ENCODE data around the gene PCDH7.

PCDH7 gene

GRCh38 chr4:30726090-30726675 is 6.0 kb downstream of the PCDH7 start:
- no peak for DNase-seq

DNA sequence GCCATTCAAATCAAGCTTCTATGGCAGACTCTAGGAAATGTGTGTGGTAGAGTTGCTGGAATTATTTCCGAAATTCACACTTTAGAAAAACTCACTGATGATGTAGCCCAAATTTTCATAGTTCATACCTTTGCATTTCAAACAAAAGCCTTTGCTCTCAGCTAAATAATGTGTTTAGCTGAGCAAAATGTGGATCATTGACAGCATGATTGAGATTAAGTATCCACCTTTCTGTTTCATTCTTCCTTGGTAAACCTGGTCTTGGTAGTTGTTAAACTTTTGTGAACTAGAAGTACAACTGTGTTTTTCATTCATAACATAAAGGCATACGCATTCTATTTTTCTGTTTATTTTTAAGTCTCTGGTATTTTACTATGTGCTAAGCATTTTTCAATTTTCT is 7.2 kb downstream of the PCDH7 start:
- no peak for DNase-seq

GRCh38 chr4:30728311-30728710 is 8.1 kb downstream of the PCDH7 start:
- no peak for DNase-seq

GRCh38 chr4:30743897-30744296 is 23.7 kb downstream of the PCDH7 start:
- no peak for DNase-seq

DNA sequence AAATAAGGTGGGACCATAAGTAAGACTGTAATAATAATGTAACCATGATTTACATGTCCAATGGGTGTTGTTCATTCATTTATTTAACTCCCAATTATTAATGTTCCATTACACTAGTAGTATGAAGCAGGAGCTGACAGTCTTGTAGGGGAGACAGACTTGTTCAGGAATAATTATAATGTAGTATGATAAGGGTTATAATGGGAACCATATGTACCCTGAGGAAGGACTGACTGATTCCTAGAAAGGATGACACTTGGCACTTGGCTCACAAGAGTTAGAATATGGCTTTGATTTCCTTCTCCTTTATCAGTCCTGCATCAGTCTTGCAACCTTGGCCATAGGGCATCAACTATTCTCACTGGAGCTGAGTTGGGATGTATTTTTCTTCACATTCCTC is 24.2 kb downstream of the PCDH7 start:
- DNase-seq, result no peak

DNA sequence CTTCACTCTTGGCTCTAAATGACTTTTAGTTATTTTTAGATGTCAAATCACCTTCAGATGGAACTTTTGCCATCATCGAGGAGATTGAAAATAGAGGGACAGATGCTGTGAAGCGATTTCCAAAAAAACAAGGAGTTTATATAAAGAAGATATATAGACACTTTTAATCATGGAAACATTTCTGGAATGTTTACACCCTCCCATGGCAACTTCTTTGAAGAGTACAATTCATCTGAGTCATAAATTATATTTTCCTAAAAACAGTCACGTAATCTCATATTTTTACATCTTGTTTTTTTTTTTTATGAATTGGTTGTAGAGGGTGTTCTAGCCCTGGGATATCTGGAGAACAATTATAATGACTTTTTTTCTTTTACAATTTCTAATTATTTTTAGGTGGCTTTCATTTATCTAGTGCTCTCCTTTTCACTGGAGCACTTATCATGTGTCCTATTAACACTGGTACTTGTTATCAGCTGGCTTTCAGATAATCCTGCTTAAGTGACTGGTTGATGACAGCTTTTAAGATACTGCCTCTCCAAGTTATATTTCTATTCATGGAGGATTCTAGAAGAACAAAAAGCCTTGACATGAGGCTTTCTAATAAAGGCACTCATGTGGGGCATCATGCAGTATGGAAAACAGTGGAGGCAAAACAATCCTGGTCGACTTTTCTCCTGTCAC is 24.9 kb downstream of the PCDH7 start:
- no peak for DNase-seq

DNA sequence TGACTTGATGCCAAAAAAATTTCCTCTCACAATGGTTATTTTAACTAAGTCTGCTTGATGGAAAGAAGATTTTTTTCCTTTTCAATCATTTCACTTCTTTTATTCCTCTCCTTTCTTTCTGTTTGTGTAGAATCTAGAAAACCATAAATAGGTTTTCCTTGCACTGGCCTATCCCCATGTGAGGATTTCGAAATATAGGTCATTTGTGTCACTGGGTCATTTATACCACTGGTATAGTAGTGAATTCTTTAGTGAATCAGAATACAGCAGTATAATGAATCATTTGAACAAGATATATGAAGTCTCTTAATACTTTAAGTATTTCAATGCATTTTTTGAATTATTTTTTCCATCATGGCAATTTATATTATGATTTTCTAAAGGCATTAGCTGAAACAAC is 26.6 kb downstream of the PCDH7 start:
- no peak for DNase-seq

DNA sequence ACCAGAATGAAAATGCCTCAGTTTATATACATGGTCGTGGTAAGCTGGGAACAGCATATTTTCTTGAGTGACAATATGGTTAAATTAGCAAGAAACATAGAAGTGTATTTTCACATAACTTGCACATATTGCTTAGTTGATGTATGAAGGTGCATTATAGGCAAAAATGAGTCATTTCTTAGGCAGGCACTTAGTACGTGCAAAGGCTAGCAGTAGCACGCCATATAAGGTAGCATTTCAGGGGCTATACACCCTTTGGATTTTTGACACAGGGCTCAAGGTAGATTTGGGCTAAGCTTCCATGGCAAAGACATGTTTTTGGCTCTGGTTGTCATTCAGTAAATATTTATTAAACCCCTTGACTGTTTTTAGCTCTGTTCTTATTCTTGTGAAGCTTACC is 33.1 kb downstream of the PCDH7 start:
- DNase-seq, result no peak

DNA sequence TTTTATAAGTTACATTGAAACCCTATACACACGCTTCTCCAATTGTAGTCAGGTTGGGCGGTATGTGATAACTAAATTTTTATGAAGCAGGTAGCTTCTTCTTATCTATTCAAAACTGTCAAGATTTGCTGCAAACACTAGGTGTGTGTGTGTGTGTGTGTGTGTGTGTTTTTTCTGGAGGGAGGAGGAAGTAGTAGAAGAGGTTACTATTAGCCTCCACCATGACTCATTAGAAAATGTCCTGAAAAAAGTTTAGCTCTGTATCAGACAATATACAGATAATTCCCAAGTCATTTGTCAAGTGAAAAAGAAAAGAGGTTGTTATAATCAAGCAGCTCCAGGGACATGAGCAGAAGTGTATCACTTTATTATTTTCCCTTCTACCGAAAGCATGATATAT is 33.9 kb downstream of the PCDH7 start:
- DNase-seq, result no peak

DNA sequence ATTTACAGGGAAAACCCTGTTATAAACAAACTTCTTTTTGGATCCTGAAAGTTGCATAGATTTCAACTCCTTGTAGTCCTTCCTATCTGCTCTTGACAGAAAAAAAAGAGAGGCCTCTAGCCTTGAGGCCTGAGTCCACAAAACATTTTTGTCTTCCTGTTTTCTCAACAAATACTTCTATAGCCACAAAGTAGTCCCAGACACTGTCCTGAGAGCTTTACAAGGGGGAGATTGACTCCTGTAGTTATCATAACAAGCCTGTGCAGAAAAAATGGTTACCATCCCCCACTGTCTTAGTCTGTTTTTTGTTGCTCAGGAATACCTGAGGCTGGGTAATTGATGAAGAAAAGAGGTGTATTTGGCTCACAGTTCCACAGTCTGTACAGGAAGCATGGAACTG is 35.2 kb downstream of the PCDH7 start:
- DNase-seq, result no peak

DNA sequence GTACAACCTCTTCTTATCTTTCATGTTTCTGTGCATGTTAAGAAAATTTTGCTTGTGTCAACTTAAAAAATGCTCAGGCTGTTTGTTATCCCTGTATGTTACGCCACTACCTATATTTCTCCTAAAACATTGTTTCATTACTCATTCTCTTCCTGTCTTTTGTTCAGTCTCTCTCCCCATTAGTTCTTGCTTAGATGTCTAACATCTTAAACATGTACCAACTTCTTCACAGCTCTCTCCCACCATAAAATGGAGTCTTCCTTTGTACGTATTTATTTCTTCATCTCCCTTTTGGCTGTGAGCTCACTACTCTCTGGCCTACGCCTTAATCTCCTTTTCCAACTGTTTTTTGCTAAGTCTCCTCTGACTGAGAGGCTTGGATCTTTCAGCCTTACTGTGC is 36.4 kb downstream of the PCDH7 start:
- DNase-seq, result no peak

DNA sequence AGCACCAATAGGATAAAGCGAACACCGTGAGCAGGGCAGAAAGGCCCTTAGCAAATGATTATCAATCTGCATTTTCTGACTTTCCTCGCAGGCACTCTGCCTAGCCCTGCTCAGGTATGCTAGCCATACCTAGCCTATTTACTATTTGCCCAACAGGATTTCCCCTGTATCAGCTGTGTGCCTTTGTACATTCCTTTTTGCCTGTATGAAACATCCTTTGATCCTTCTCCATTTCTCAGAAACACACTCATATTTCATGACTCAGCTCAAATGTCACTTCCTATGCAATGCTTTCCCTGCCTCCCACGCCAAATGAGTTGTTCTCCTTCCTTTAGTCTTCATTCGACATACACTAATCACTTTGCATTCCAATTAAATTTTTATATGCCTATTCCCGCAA is 37.2 kb downstream of the PCDH7 start:
- no peak for DNase-seq

DNA sequence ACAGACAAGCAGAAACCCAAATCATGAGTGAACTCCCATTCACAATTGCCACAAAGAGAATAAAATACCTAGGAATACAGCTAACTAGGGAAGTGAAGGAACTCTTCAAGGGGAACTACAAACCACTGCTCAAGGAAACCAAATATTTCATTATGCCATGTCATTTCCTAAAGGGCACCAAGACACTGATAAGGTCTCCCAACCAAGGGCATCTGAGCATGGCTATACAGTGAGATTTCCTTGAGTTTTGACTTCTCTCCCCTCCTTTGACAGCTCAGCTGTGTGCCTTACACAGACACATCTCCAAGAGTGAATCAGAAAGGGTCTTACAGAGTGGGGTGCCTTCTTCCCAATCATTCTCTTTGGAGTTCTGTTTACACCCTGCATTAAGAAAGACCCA is 40.4 kb downstream of the PCDH7 start:
- no peak for DNase-seq

DNA sequence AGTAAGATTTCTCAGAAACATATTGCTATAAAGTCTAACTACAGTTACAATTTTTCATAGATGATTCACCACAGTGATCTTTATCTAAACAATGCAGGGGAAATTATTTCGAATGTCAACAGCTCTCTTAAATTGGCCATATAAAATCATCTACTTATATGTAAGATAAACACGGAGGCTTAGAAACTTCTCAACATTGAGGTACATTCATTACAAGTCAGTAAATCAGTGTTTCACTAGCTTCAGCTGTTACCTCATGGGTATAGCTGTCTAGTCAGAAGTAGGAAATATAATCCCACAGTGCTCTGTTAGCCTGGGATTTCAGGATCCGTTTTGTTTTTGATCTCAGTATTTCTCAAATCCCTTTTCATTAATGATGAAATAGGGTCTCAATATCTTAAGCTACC is 43.2 kb downstream of the PCDH7 start:
- no peak for DNase-seq

DNA sequence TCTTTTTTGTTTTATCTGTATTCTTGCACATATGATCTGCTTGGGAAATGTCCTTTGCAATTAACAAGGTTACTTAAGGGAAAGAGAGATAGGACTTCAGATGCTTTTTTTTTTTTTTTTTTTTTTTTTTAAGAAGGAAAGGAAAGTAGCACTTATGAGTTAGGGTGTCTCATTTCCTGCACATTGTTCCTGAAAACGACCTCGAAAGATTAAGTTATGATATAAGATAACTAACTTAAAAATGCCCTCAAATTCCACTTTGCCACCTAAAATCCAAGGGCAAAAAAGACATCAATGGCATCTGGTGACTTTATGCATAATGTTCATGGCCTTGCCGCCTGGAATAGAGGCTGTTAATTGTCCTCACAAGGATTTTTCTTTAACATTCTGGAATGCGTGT is 44.9 kb downstream of the PCDH7 start:
- no peak for DNase-seq

DNA sequence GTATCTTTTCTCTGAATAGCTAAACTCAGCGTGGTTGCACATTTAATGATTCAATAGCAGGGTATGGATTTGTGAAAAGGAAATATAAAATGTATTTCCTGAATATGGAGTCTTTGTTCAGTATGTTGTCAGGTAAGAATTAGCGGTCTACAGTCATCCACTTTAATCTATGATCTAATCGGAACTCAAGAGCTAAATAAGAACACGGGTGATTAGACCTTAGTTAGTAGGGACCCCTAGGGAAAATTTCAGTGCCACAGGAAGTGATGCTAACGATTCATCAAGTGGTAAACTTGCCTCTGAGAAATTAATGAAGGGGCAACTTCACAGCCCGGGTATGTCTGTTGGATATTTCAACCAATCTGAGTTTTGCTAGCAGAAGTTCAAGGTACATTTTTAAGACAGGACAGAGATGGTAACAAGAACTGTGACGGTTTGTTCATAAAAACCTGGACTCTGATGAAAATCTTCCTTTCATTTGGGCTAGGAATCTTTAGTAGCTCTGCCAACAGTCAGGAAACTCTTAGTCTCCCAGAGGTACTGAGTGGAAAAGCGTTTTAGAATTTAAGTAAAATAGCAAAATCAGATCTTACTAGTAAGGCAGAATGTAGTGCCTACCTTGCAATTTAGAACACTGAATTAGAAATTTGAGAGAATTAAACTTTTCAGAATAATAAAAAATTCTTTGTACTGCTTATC is 47.1 kb downstream of the PCDH7 start:
- no peak for DNase-seq

- DNase-seq, result no peak
These were observed 48.1 kb downstream of the PCDH7 start for GRCh38 chr4:30768277-30768676.

- no peak for DNase-seq
These were observed 48.9 kb downstream of the PCDH7 start for GRCh38 chr4:30769093-30769492.

GRCh38 chr4:30770049-30770549 is 49.9 kb downstream of the PCDH7 start:
- DNase-seq, result no peak

DNA sequence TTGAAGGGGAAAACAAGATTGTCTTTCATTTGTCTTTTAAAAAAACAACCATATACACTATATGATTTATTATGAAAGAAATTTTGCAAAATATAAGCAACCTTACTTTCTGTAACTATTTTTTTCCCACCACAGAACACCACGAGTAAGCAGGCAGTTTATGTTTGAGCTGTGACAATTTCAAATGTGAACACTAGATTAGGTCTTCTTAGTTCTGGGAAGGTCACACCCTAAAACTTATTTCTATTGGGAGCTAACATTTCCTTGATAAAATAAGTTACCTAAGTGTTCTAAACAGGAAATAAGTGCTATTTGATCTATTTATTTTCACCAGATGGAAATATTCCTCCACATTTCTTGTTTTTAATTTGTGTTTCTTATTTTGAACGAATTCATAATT is 50.6 kb downstream of the PCDH7 start:
- DNase-seq, result no peak

GRCh38 chr4:30776451-30776850 is 56.3 kb downstream of the PCDH7 start:
- DNase-seq, result no peak

- DNase-seq, result no peak
These were observed 56.8 kb downstream of the PCDH7 start for GRCh38 chr4:30776921-30777415.

Data from SIG-M5 (cell line).